ENCODE data around the gene RHEX.
A peak's percentile ranks its signal among the peaks of the same experiment; 100 is the strongest.

RHEX gene

GRCh38 chr1:206089341-206089740 lies 36.4 kb downstream of the RHEX start:
- no peak for DNase-seq (ENCODE audit: low read depth in 2 of 2)

- DNase-seq (ENCODE audit: low read depth in 2 of 2) = no peak
These were observed 41.1 kb downstream of the RHEX start for GRCh38 chr1:206094024-206094423.

GRCh38 chr1:206097381-206097780 lies 44.4 kb downstream of the RHEX start:
- no peak for DNase-seq (ENCODE audit: low read depth in 2 of 2)

DNA sequence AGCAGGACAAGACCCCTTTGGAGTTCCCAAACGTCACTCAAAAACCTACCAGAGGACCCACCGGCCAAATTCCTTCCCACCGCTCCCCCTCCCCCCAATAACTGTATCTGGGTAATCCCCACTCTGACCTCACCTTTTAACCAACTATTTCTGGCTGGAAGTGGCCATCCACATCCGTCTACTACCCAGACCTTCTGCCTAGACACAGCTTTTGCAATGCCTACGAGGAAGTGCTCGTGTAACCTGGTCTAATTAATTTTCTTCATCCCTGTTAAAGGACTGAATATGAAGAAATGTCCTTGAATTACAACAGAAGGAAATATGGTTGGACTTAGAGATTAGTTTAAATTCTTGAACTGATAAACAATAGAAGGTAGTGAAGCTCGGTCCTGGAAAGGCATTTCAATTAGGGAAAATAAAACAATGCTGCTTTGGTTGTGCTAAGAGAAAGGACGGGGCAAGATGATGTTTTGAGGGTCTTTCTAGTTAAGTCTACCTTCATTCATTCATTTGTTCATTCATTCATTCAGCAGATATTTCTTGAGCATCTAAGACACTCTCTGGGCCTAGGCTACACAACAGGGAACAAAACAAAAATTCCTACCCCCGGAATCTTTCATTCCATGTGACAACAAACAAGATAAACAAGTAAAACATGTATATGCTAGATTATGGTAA lies 45.4 kb downstream of the RHEX start:
- no peak for DNase-seq (ENCODE audit: low read depth in 2 of 2)

GRCh38 chr1:206100226-206100815 lies 47.3 kb downstream of the RHEX start:
- DNase-seq (ENCODE audit: low read depth in 2 of 2) = no peak

- no peak for DNase-seq (ENCODE audit: low read depth in 2 of 2)
These were observed 48.5 kb downstream of the RHEX start for GRCh38 chr1:206101351-206102045.

GRCh38 chr1:206102292-206102936 lies 49.4 kb downstream of the RHEX start:
- no peak for DNase-seq (ENCODE audit: low read depth in 2 of 2)

- no peak for DNase-seq (ENCODE audit: low read depth in 2 of 2)
These were observed 51.0 kb downstream of the RHEX start for GRCh38 chr1:206103979-206104378.

- no peak for DNase-seq (ENCODE audit: low read depth in 2 of 2)
These were observed 52.6 kb downstream of the RHEX start for GRCh38 chr1:206105464-206105995.

DNA sequence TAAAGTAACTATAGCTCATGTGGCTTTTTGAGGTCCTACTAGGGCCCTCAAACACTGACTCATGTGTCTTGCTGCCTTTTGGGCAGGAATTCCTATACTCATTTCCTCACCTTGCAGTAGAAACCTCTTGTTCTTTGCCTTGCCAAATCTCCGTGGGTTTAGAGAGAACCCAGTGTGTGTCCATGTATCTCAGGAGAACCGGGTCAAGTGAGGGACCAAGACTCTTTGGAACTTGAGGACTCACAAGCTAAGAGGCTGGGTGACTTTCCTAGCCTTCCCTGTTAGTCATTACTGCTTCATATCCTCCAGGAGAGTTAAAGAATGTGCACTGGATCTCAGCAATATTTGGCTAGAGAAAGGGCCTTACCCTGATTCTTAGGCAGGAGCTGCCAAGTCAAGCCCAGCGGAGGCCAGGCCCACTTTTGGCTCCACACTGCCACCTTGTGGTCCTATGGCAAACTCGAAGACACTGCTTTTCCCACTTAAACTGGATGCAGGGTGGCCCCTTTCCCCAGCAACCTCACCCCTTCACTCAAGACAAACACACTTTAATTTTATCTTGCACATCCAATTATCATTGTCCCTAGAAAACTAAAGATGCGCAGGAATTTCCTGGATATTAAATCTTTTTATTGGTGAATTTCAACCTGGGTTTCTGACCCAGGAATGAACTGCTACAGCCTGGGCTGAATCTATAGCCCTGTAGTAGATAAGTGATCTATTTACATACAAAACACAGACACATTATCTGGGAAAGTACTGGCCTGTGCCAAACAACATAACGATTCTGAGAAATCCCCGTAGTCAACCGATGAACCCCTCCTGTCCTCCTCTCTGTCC lies 53.6 kb downstream of the RHEX start:
- peak; percentile 60 to 62 for DNase-seq (ENCODE audit: low read depth in 2 of 2)

- no peak for DNase-seq (ENCODE audit: low read depth in 2 of 2)
These were observed 54.2 kb downstream of the RHEX start for GRCh38 chr1:206107168-206107544.

DNA sequence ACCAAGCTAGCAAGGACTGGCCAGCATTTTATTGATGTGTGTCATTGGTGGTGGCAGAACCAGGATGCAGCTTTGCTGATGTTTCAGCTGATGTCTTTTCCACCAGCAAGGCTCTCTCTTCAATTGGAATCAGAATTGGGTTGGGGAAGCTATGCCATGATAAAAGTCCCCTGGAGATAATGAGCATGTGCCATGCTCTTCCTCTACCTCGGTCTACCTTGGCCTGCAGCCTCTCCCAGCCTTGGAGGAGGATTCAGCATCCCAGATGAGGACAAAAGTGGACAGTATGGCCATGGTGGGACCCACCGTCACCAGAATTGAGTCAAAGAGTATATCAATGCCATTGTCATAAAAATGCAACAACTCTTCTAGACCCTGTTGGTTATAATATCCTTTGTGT lies 55.7 kb downstream of the RHEX start:
- DNase-seq (ENCODE audit: low read depth in 2 of 2) = no peak

DNA sequence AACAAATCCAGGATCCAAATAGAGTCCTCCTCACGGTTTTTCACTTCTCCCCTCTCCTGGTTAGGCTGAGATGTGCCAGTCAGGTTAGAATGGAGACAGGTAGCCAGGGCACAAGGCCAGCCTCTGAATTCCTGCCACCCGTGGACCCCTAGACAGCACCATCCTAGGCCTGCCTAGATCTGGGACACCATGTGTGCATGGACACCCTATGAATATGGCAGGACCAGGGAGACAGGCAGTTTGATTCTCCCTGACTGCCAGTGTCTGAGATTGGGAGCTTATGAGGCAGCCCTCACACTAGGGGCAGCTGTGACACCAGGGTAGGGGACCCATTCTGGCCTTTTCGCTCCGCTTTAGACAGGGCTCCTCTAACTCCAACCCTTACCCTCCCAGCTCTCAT lies 56.7 kb downstream of the RHEX start:
- no peak for DNase-seq (ENCODE audit: low read depth in 2 of 2)

GRCh38 chr1:206110161-206110560 lies 57.2 kb downstream of the RHEX start:
- DNase-seq (ENCODE audit: low read depth in 2 of 2) = no peak

DNA sequence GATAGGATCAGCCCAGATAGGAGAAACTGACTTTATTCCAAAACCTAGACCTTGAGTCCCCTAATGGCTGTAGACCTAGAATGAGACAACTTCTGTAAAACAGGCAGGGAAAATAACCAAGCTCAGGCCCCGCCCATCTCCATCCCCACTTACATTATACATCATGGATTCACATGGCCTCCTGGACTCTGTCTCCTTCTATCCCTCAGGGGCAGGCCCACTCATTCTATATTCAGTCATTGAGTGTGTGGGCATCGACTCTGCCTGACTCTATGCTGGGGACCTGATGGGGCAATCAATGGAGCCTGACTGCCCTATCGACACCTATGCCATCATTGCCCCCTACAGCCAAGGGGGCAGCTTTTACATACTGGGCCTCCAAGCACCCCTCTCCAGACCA lies 57.8 kb downstream of the RHEX start:
- no peak for DNase-seq (ENCODE audit: low read depth in 2 of 2)

- no peak for DNase-seq (ENCODE audit: low read depth in 2 of 2)
These were observed 58.4 kb downstream of the RHEX start for GRCh38 chr1:206111271-206111927.

GRCh38 chr1:206112600-206113301 lies 59.8 kb downstream of the RHEX start:
- DNase-seq (ENCODE audit: low read depth in 2 of 2) = no peak

- DNase-seq (ENCODE audit: low read depth in 2 of 2) = no peak
These were observed 62.0 kb downstream of the RHEX start for GRCh38 chr1:206114692-206115640.

DNA sequence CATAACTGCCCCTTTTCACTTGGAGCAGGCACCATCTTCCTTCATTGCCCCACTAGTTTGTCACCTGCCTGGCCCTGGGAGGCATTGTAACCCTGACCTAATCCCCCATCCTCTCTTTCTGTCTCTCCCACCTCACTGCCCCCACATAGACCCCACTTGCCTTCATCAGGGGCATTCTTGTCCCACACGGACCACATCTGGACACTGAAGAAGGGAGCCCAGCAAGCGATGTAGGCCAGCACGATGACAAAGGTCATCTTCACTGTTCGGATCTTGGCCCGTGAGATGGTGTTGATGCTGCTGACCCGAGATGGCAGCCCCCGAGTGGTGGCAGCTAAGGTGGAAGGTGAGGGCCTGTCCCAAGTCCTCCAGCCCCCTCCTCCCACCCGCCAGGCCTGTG lies 62.8 kb downstream of the RHEX start:
- no peak for DNase-seq (ENCODE audit: low read depth in 2 of 2)
